Measurements from ENCODE around the gene HMCN2.

HMCN2 gene

DNA sequence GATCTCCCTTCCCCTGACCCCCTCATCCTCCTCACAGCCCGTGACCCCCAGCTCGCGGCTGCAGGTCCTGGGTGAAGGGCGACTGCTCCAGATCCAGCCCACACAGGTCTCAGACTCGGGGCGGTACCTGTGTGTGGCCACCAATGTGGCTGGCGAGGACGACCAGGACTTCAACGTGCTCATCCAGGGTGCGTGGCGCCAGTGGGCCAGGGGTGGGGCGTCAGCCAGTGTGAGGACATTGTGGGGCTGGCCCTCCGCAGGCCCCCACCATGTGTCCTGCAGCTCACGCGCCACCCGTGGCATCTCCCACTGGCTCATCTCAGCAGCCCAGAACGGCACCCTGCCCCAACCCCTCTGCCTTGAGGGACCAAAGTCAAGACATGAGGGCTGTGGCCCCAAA is 112.1 kb downstream of the HMCN2 start:
- no peak for DNase-seq

DNA sequence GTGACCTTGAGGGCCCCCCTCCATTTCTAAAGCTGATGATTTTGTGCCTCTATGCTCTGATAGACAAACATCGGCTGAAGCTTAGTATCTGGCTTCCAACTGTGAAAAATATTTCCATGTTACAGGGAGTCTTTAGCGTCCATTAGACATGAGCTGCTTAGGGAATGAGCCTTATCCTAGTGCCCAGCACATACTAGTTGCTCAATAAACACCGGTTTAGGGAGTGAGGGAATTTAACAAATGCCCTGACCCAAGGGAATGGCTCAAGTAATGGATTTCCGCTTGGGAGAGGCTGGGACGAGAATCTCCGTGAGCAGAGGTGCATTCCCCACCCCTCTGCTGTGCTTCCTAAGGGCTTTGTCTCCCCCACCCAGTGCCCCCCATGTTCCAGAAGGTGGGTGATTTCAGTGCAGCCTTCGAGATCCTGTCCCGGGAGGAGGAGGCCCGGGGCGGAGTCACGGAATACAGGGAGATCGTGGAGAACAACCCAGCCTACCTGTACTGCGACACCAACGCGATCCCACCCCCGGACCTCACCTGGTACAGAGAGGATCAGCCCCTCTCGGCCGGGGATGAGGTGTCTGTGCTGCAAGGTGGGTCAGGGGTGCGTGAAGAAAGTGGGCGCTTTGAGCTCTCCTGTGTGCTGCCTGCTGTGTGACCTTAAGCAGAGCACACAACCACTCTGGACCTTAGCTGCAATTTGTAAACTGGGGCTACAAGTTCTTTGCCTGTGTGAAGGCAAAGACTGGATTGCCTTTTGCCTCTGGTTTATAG is 113.5 kb downstream of the HMCN2 start:
- DNase-seq = no peak

DNA sequence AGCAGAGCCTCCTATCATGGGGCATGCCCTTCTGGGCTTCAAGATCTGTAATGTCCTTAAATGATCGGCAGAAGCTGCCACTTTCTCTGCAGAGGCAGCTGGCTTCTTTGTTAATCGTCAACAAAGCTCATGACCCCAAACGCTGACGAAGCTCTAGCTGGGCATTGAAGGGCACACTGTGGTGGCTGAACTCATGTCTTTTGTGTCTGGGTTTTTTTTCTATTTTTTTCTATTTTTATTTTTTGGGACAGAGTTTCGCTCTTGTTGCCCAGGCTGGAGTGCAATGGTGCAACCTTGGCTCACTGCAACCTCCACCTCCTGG is 114.0 kb downstream of the HMCN2 start:
- DNase-seq = no peak

DNA sequence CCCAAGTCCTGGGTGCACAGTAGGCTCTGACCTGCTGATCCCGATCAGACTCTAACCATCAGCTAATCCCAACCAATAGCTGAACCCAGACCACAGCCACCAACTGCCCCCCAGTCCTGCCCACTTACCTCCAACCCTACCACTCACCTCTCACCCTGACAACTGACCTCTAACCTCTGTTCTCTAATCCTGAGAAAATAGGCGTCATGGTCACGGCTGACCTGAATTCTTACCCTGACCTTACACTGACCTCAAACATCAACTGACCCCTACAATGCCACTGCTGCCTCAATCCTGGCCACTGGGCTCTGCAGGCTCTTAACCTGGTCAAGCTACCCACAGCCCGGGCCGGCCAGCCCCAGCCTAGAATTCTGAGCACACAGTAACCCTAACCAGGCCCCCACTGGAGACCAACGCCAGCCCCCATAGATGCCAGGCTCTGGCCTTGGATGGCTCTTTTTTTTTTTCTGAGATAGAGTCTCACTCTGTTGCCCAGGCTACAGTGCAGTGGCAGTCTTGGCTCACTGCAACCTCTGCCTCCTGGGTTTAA is 115.4 kb downstream of the HMCN2 start:
- no peak for DNase-seq

DNA sequence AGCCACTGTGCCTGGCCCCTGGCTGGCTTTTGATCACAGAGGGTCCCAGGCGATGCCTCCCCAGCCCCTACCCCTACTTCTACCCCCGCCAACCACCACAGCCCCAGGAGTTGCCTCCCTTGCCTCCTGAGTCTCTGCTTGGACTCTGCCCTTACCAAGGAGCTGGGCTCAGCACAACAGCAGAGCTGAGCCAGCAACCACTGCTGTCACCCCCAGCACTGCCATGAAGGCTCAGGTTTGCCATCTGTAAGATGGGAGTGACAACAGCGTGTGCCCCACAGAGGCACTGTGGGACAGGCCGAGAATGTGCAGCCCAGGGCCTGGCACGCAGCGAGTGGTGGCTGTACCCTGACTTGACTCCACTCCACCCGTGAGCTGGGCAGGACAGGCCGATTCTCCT is 116.1 kb downstream of the HMCN2 start:
- no peak for DNase-seq

DNA sequence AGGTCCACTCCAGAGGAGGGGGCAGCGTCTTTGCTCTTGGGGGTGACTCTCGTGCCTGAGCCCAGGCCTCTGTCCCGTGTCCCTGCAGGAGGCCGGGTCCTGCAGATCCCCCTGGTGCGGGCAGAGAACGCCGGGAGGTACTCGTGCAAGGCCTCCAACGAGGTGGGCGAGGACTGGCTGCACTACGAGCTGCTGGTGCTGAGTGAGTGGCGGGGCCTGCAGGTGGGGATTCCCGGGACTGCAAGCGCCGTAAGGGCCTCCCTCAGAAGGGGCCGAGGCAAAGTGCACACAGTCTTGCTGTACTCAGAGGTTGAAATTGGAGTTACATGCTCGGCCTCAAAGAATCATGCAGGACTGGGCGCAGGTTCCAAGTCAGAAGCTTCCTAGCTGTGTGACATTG is 116.5 kb downstream of the HMCN2 start:
- no peak for DNase-seq

DNA sequence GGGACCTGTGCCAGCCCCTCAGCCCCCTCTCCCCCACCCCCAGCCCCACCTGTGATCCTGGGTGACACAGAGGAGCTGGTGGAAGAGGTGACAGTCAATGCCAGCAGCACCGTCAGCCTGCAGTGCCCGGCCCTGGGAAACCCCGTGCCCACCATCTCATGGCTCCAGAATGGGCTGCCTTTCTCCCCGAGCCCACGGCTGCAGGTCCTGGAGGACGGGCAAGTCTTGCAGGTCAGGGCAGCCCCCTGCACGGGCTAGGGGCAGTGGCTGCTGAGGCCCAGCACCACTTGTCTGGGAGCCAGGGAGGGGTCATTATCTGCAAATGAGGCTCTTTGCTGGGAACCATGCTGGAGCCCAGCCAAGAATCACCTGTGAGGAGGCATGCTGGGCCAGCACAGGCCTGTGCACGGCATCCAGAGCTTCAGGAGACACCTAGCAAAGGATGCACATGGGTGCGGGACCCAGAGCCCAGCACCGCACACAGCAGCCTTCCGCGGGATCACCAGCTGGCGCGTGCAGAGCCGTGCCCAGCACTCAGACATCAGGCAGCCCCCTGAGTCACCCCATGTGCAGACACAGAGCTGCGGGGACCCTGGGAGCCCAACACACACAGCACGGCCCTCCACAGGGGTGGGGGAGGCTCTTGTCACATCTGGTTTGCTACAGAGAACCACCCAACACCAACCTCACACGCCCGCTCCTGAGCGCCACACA is 117.2 kb downstream of the HMCN2 start:
- DNase-seq = no peak

DNA sequence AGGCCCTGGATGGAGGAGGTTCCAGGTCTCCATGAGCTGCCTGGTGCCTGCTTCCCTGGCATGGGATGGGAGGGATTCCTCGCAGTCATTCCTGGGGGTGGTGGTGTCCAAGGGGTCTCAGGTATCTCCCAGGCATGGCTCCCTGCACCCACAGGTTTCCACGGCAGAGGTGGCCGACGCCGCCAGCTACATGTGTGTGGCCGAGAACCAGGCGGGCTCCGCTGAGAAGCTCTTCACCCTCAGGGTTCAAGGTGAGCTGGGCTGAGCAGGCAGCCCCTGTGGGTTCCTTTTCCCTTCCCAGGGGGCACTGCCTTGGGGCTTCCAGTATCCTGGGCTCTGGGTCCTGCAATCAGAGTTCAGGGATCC is 117.8 kb downstream of the HMCN2 start:
- no peak for DNase-seq

DNA sequence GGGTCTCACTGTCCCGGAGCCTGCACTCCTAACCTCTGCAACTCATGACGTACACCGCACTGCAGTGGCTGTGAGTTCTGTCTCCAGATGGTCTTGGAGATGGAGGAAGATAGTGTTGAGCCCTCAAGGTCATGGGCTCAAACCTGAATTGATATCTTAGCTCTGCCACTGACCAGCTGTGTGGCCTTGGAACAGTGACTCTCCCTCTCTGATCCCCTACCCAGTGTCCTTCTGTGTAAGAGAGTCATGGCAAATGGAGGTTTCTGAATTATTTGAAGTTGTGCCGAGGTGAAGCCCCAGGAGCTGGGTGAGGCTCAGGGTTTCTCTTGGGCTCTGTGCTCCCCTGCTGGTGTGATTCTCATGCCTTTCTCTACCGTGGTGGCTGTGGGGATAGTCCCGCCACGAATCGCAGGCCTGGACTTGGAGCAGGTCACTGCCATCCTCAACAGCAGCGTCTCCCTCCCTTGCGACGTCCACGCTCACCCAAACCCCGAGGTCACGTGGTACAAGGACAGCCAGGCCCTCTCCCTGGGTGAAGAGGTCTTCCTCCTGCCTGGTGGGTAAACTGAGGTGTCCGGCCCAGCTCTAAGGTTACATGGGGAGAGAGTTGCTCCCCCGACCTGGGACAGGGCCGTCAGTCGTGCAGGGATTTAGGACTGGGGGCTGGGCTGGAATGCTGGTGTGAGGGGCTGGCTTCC is 118.6 kb downstream of the HMCN2 start:
- DNase-seq = no peak

DNA sequence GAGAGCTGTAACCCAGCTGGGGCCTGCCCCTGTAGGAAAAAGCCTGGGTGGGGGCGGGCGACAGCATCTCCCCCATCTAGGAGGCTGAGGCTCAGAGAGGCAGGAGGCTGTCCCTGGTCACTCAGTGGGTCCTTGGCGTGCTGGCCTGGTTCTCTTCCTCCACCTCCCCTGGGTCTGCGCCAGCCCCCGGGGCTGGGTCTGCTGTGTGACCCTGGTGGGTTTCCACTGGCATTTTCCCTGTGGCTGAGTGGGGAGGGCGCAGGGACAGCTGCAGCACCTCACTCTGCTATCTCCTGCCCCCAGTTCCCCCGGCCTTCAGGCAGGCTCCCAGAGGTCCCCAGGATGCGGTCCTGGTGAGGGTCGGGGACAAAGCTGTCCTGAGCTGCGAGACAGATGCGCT is 119.7 kb downstream of the HMCN2 start:
- DNase-seq = no peak

DNA sequence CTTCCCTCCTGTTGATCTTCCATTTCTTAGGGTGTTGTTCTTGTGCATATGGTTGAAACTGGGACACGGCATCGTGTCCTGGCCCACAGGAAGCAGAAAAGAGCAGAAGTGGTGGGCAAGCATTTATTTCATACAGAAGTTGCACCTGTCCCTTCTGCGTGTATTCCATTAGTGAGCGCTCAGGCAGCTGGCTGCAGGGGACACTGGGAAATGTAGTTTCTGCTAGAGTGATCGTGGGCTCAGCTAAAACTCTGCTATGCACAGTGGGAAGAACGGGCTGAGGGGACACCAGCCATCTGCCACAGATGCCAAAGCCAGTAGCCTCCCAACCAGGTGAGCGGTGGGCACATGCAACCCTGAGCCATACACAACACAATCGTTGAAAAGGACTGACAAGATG is 121.8 kb downstream of the HMCN2 start:
- no peak for DNase-seq

DNA sequence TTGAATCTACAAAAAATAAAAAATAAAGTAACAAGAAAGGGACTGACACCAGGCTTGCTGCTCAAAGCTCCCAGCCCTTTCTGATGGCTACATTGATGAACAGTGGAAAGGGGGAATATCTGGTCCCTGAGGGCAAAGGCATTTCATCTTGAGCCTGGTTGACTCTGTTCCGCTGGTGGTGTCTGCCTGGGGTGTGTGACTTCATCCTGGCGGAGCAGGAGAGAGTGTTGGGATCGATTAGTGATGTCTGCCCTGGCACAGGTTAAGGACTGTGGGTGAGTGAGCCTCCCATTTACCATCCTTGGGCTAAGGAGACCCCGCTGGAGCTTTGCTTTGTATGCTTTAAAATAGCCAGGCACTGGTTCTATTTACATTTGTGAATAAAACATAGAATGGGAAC is 122.3 kb downstream of the HMCN2 start:
- DNase-seq = no peak

DNA sequence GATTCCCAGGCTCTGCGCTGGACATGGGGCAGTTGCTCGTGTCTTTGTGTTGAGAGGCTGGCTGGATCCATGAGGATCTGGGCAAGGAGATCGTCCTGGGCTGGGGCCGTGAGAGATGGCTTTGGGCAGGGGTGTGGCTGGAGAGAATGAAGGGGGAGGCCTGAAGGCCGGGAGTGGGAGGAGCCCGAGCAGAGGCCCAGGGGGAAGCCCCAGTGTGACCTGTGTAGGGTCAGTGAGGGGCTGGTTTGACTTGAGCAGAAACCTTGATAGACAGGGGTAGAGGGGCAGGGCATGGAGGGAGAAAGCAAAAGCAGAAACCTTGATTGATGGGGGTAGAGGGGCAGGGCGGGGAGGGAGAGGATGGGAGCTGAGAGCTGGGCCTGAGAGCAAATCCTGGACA is 124.8 kb downstream of the HMCN2 start:
- DNase-seq = no peak

DNA sequence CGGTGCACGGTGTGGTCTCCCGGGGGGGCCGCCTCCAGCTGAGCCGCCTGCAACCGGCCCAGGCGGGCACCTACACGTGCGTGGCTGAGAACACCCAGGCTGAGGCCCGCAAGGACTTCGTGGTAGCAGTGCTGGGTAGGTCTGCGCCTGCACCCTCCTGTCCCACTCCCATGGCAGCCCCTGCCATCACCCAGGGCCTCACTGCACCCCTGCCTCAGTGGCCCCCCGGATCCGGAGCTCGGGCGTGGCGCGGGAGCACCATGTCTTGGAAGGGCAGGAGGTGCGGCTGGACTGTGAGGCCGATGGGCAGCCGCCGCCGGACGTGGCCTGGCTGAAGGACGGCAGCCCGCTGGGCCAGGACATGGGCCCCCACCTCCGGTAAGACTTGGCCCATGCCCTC is 125.4 kb downstream of the HMCN2 start:
- no peak for DNase-seq

DNA sequence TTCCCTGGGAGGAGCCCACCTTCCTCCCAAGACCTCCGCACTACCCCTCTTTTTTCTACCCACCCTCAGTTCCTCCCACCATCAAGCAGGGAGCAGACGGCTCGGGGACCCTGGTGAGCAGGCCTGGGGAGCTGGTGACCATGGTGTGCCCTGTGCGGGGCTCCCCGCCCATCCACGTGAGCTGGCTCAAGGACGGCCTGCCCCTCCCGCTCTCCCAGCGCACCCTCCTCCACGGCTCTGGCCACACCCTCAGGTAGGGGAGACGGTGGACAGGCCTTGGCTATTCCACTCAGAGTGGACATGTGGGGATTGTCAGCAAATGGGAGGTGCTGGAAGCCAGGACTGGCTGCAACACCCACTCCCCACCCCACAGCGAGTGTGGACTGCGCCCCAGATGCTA is 126.3 kb downstream of the HMCN2 start:
- no peak for DNase-seq

DNA sequence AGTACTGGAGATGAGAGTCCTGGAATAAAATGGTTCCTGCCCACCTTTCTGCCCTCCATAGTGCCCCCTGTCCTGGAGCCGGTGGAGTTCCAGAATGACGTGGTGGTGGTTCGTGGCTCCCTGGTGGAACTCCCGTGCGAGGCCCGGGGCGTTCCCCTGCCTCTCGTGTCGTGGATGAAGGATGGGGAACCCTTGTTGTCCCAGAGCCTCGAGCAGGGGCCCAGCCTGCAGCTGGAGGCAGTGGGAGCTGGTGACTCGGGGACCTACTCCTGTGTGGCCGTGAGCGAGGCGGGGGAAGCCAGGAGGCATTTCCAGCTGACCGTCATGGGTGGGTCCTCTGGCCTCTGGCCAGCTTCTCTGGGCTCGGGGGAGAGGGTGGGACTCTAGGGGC is 128.1 kb downstream of the HMCN2 start:
- no peak for DNase-seq

DNA sequence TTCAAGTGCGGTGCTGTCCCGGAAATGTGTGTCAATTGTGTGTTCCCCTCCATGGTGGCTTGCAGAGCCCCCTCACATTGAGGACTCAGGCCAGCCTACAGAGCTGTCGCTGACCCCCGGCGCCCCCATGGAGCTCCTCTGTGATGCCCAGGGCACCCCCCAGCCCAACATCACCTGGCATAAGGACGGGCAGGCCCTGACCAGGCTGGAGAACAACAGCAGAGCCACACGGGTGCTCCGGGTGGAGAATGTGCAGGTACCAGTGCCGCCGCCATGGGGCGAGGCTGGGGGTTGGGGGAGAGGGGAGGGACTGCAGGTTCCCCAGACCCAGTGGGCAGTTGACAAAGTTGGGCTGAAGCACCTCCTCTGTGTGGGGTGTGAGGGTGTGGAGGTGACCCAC is 128.8 kb downstream of the HMCN2 start:
- DNase-seq = no peak

DNA sequence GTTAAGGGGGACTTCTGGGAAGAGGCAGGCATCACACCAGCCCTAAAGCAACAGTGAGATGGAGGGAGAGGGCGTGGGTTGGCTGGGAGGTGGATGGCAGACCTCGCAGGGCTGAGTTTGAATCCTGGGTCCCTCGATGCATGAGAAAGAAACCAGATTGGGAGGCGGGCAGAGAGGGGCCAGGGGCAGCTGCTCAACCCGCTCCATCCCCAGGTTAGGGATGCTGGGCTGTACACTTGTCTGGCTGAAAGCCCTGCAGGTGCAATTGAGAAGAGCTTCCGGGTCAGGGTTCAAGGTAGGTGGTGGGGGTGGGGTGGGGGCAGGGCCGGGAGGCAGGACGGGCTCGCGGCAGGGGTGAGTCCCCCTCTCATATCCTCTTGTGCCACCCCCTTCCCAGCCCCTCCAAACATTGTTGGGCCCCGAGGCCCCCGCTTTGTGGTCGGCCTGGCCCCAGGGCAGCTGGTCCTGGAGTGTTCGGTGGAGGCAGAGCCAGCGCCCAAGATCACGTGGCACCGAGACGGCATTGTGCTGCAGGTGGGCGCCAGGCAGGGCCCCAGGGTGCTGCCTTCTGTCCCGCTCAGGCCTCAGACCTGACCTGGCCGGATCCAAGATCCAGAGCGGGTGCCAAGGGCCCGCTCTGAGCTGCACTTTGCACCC is 129.4 kb downstream of the HMCN2 start:
- no peak for DNase-seq

DNA sequence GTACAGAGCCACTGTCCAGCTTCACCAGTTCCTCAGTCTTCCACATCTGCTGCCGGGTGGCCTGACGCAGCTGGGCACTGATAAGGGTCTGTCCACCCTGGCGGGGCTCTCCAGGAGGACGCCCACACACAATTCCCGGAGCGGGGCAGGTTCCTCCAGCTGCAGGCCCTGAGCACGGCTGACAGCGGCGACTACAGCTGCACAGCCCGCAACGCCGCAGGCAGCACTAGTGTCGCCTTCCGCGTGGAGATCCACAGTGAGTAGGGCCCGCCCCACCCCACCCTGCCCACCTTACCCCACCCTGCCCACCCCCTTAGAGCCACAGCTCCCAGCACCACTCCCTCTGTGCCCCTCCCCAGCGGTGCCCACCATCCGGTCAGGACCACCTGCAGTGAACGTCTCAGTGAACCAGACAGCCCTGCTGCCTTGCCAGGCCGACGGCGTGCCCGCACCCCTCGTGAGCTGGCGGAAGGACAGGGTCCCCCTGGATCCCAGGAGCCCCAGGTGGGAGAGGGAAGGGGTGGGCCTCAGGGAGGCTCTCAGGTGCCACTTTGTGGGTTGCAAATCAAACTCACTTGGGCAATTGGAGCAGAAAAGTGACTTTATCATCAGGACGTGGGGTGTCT is 130.4 kb downstream of the HMCN2 start:
- no peak for DNase-seq

DNA sequence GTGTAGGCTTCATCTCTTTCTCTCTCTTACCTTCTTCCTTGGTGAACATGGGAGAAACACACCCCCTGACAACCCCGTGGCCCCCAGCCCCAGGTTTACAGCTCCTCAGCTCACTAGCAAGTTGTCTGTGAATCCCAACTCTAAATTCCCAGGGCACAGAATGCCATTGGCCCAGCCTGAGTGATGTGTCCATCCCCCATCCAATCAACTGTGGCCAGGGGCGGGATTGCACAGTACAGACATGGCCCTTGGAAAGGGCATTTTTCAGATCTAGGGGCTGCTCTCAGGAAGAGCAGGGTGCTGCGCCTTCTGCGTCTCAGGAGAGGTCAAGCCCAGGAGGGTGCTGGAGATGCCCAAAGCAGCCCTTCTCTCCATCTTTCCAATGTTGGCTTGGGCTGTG is 131.0 kb downstream of the HMCN2 start:
- no peak for DNase-seq

DNA sequence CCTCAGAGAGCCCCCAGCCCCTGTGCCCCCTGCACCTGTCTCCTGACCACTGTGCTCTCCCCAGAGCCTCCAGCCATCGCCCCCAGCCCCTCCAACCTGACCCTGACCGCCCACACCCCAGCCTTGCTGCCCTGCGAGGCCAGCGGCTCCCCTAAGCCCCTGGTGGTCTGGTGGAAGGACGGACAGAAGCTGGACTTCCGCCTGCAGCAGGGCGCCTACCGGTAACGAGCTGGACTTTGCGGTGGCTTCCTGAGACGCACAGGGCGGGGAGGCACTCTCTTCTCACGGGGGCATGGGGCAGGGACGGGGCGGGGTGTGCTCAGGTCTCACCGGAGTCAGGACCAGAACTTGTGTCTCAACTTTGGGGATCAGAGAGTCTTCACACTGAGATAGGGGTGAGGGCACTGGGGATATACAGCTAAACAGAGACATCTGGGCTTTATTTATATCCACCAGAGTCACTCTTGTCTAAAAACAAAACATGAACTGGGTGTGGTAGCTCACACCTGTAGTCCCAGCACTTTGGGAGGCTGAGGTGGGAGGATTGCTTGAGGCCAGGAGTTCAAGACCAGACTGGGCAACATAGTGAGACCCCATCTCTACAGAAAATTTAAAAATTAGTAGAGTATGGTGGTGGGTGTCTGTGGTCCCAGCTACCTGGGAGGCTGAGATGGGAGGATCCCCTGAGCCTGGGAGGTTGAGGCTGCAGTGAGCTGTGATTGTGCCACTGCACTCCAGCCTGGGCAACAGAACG is 133.1 kb downstream of the HMCN2 start:
- no peak for DNase-seq

DNA sequence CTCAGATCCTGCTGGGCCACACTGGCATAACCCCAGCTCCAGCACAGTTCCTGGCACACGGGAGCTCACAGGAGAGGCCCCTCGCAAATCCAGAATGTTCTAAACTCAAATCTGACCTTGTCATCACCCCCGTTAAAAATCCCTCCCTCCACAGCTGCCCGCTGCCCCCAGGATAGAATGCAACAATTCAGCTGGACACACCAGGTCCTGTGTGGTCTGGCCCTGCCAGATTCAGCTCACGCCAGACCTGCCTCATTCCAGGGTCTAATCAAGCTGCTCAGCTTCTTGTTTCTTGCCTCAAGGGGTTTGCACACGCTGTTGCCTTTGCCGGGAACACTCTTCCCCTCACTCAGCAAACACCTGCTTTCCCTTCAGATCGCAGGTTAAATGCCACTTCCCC is 134.2 kb downstream of the HMCN2 start:
- no peak for DNase-seq
